SU-DHL-6 (cell line): ENCODE results near the gene ELN.

Experiments used
- H2AFZ ChIP-seq: fragments of 200-600 bp; sonication (generic); 2 replicates; pipeline ENCODE4 v1.6.1; 2014; ENCODE audit warnings: low read depth, mild to moderate bottlenecking, moderate library complexity, mixed read lengths, antibody characterized with exemption, low read length; ENCODE audit not compliant: severe bottlenecking
- H3F3A ChIP-seq: fragments of 200-600 bp; shearing (Covaris generic); 2 replicates; pipeline ENCODE4 v1.6.0; 2016; ENCODE audit warnings: antibody characterized with exemption, mild to moderate bottlenecking; ENCODE audit not compliant: insufficient read depth
- H3K27ac ChIP-seq: fragments of 200-600 bp; sonication (generic); 2 replicates; pipeline ENCODE4 v1.5.1; 2016; ENCODE audit warnings: low read depth, mild to moderate bottlenecking, low read length, moderate library complexity, mixed read lengths
- H3K27me3 ChIP-seq: fragments of 200-600 bp; sonication (generic), shearing (Covaris generic); 2 replicates; pipeline ENCODE4 v1.6.0; 2014; ENCODE audit warnings: mild to moderate bottlenecking, low read length
- H3K36me3 ChIP-seq: fragments of 200-600 bp; sonication (generic); 2 replicates; pipeline ENCODE4 v1.6.1; 2014; ENCODE audit warnings: mild to moderate bottlenecking, low read length, mixed read lengths
- H3K4me2 ChIP-seq: fragments of 300-600, 200-600 bp; shearing (Covaris generic), sonication (generic); 2 replicates; pipeline ENCODE4 v1.6.0; 2014; ENCODE audit warnings: low read length, low read depth, mild to moderate bottlenecking; ENCODE audit not compliant: poor library complexity, severe bottlenecking
- H3K4me3 ChIP-seq: fragments of 200-600 bp; sonication (generic); 2 replicates; pipeline ENCODE4 v1.5.1; 2014; ENCODE audit warnings: antibody characterized with exemption, low read length, mild to moderate bottlenecking, mixed read lengths; ENCODE audit not compliant: insufficient read depth, poor library complexity, severe bottlenecking
- H3K79me2 ChIP-seq: fragments of 200-600 bp; sonication (generic); 2 replicates; pipeline ENCODE4 v1.6.1; 2014; ENCODE audit warnings: mild to moderate bottlenecking, low read length, moderate library complexity; ENCODE audit not compliant: insufficient read depth
- H3K9ac ChIP-seq: fragments of 200-600 bp; sonication (generic); 2 replicates; pipeline ENCODE4 v1.7.0; 2014; ENCODE audit warnings: mild to moderate bottlenecking, low read length
- H3K9me2 ChIP-seq: fragments of 200-600 bp; sonication (generic); replicated peaks from 2 replicates; pipeline ENCODE4 v1.6.1; 2014; ENCODE audit warnings: low read length; ENCODE audit not compliant: insufficient read depth
- H3K9me3 ChIP-seq: fragments of 200-600 bp; sonication (generic); 2 replicates; pipeline ENCODE4 v1.6.1; 2014; ENCODE audit warnings: low read length, mixed read lengths; ENCODE audit not compliant: insufficient read depth
- H4K20me1 ChIP-seq: fragments of 200-600 bp; sonication (generic); 2 replicates; pipeline ENCODE4 v1.6.1; 2014; ENCODE audit warnings: low read depth, mild to moderate bottlenecking, antibody characterized with exemption, low read length, moderate library complexity, mixed read lengths
- CTCF ChIP-seq: fragments of 200-600 bp; sonication (generic); IDR thresholded peaks from one replicate; pipeline ENCODE4 v1.5.1; 2017; ENCODE audit warnings: antibody characterized with exemption, mild to moderate bottlenecking, low read length, moderate library complexity; ENCODE audit not compliant: insufficient read depth, poor library complexity, severe bottlenecking
- EZH2phosphoT487 ChIP-seq: fragments of 200-600 bp; sonication (generic), shearing (Covaris generic); conservative IDR thresholded peaks from 2 replicates; pipeline ENCODE4 v1.6.1; 2018; ENCODE audit warnings: mild to moderate bottlenecking, antibody characterized with exemption, low read length, moderate library complexity, mixed read lengths

The ELN gene

GRCh38 chr7:73985737-73986141 is 42.2 kb upstream of the ELN start:
- no peak overlapping the region for H3K9ac ChIP-seq
- no peak overlapping the region for H3K27ac ChIP-seq
- H2AFZ ChIP-seq, result no peak overlapping the region

GRCh38 chr7:73986158-73986631 is 41.8 kb upstream of the ELN start:
- Histone ChIP-seq H3K36me3 (no peaks in the 10 kb centered on the region), H3K4me3 (no peak overlapping the region), H3K4me2 (no peak overlapping the region), H3K9me3 (no peaks in the 10 kb centered on the region), H3K27ac (no peak overlapping the region), H3K9ac (no peak overlapping the region), H4K20me1 (no peaks in the 10 kb centered on the region), H3F3A (no peaks in the 10 kb centered on the region), H3K9me2 (no peaks in the 10 kb centered on the region), H3K27me3 (no peaks in the 10 kb centered on the region), H3K79me2 (no peaks in the 10 kb centered on the region), H2AFZ (no peak overlapping the region)
- no peak for TF ChIP-seq CTCF

More at GRCh38 chr7:73985737-73986141, 42.2 kb upstream of the ELN start:
- no peaks in the 10 kb centered on the region for H3K9me2 ChIP-seq
- no peaks in the 10 kb centered on the region for H3F3A ChIP-seq
- no peaks in the 10 kb centered on the region for H3K27me3 ChIP-seq
- H4K20me1 ChIP-seq, result no peaks in the 10 kb centered on the region
- H3K4me2 ChIP-seq, result no peak overlapping the region
- TF ChIP-seq CTCF (no peak), EZH2phosphoT487 (no peak)
- H3K79me2 ChIP-seq, result no peaks in the 10 kb centered on the region
- no peaks in the 10 kb centered on the region for H3K36me3 ChIP-seq
- H3K9me3 ChIP-seq, result no peaks in the 10 kb centered on the region
- H3K4me3 ChIP-seq, result no peak overlapping the region

GRCh38 chr7:73987298-73987697 is 40.7 kb upstream of the ELN start:
- Histone ChIP-seq H2AFZ (no peak overlapping the region), H3K36me3 (no peaks in the 10 kb centered on the region), H3K9ac (no peak overlapping the region), H3F3A (no peaks in the 10 kb centered on the region), H3K4me2 (no peak overlapping the region), H3K27ac (no peak overlapping the region), H3K9me2 (no peaks in the 10 kb centered on the region), H3K79me2 (no peaks in the 10 kb centered on the region), H3K4me3 (no peak overlapping the region), H3K9me3 (no peaks in the 10 kb centered on the region), H3K27me3 (no peaks in the 10 kb centered on the region), H4K20me1 (no peaks in the 10 kb centered on the region)
- no peak for TF ChIP-seq EZH2phosphoT487
- no peak for TF ChIP-seq CTCF
